Adipose tissue (tissue), 3 donors: ENCODE data around the gene KRTAP19-2. TPM values are rescaled to one million over a fixed set of nuclear protein-coding genes. Genes with fewer than 3 reads are reported as not detected.
"Not testable (repeated sequence)": the region's sequence is repeated elsewhere in the genome, so short reads cannot be mapped to it uniquely, and the experiment has no call there.

Source experiments
- H3K27ac ChIP-seq: one replicate; pipeline ENCODE4 v1.5.1; 2013; ENCODE audit warnings: low read depth, low read length
- WGBS, 3 donors: extraction: QIAGEN DNeasy Blood & Tissue Kit; methylation state at CpG; one replicate each; pipeline ENCODE4 v1.1.7; 2013; 5-methylcytosine and 5-hydroxymethylcytosine counted together
- polyA plus RNA-seq, 3 donors: library from polyadenylated mRNA; stranded (reverse); fragments of 200-250 nt; gene quantifications; one replicate each; pipeline ENCODE4 v1.2.3, GENCODE V29; 2013
- donor health status: healthy with polysubstance abuse.
- donor health status: Bipolar disorder and iron deficiency.
- donor health status: healthy.

Gene KRTAP19-2
- polyA plus RNA-seq: not detected

DNA sequence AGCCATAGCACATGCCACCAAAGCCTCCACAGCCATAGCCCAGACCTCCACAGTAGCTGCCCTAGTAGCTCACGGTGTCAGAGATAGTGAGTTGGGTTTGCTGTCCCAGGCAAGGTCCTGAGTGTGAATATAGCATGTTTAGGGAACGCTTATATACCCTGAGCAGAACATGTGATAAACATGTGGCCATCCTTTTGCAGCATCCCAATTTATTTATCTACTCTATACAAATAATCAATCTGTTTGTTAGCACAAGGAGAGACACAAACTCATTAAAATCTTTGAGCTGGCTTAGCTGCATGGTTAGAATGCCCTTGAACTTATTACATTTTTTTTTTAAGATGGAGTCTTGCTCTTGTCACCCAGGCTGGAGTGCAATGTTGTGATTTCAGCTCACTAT, at the start of gene KRTAP19-2:
Gene KRTAP19-2, minus strand, starts transcription at position 101 of the 400 bp plus-strand sequence. Its CDS starts 88 bp downstream, at position 13.
- WGBS, 3 donors: 78 to 82% (median 80%) methylated on average over 2 of the region's 2 CpGs
- no peak within 1 kb of the TSS for H3K27ac ChIP-seq

GRCh38 chr21:30518876-30519275, 31.6 kb upstream of the KRTAP19-2 start:
- 77 to 94% (median 86%) methylated on average over 1 of the region's 1 CpG for WGBS, 3 donors
- no peak overlapping the region for H3K27ac ChIP-seq

GRCh38 chr21:30515681-30516080, 28.4 kb upstream of the KRTAP19-2 start:
- 73 to 89% (median 88%) methylated on average over 1 of the region's 1 CpG for WGBS, 3 donors
- H3K27ac ChIP-seq: no peak overlapping the region

DNA sequence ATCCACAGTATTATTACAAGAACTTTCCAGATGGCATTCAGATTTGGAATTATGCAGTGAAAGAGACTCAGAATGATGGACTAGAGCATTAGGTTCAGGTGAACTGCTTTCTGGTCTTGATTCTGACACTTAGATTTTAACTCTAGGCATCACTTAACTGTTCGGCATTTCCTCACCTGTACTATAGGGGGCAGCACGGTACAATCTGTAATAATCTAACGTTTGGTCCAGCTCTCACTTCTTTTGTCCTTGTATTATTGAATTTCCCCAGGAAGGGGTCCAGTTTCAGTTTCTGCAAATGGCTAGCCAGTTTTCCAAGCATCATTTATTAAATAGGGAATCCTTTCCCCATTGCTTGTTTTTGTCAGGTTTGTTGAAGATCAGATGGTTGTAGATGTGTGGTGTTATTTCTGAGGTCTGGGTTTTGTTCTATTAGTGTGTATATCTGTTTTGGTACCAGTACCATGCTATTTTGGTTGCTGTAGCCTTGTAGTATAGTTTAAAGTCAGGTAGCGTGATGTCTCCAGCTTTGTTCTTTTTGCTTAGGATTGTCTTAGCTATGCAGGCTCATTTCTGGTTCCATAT, 18.5 kb upstream of the KRTAP19-2 start:
- WGBS, 3 donors: 22 to 29% (median 29%) methylated on average over 4 of the region's 4 CpGs

DNA sequence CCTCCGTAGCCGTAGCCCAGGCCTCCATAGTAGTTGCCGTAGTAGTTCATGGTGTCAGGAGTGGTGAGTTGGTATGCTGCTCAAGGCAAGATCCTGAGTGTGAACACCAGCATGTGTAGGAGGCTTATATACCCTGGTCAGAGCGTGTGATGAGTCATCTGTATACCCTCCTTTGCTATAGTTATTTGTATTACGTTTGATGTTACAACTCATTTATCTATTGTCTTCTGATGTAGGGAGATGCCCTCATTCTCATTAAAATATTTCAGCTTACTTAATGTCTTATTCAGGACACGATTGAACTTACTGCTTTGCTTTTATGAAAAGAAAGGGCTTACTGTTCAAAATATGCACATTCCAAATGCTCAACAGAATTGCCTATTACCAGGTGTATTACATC, 14.8 kb upstream of the KRTAP19-2 start, which contains the start of gene KRTAP19-5:
Gene KRTAP19-5, minus strand, starts transcription at position 101 of the 400 bp plus-strand sequence. Its CDS starts 51 bp downstream, at position 50.
- 71 to 85% (median 76%) methylated on average over 6 of the region's 6 CpGs for WGBS, 3 donors
- no peak within 1 kb of the TSS for H3K27ac ChIP-seq

More for the DNA sequence above, 18.5 kb upstream of the KRTAP19-2 start:
- H3K27ac ChIP-seq: not testable (repeated sequence)

DNA sequence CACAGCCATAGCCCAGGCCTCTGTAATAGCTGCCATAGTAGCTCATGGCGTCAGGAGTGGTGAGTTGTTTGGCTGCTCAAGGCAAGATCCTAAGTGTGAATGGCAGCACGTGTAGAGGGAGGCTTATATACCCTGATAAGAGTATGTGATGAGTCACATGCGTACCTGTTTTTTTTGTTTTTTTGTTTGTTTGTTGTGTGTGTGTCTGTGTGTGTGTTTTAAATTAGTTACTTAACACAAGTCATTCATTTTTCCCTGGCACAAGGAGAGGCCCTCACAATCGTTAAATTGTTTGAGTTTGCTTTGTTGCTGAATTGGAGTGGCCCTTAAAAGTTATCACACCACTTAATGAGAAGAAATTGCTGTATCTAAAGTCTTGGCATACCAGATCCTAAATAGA, 9.8 kb upstream of the KRTAP19-2 start, which contains the start of gene KRTAP19-4:
Gene KRTAP19-4, minus strand, starts transcription at position 101 of the 400 bp plus-strand sequence. Its CDS starts 55 bp downstream, at position 46.
- H3K27ac ChIP-seq: no peak within 1 kb of the TSS
- WGBS, 3 donors: 56 to 76% (median 73%) methylated on average over 4 of the region's 4 CpGs

GRCh38 chr21:30491963-30492428, 4.8 kb upstream of the KRTAP19-2 start, which contains the start of gene KRTAP19-3:
TSS of gene KRTAP19-3 (minus strand) at chr21:30492013. CDS start at chr21:30491957, 56 bp downstream.
- WGBS, 3 donors: 64 to 79% (median 74%) methylated on average over 2 of the region's 2 CpGs
- no peak within 1 kb of the TSS for H3K27ac ChIP-seq

DNA sequence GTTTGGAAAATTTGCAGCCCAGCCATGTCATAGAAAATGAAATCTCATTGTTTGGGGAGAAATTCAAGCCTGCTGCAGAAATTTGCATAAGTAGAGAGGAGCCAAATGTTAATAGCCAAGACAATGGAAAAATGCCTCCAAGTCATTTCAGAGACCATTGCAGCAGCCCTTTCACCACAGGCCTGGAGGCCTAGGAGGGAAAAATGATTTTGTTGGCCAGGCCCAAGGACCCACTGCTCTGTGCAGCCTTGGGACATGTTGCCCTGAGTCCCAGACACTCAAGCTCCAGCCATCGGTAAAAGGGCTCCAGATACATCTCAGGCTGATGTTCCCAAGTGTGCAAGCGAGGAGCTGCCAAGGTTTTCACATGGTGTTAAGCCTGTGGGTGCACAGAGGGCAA, 1.1 kb downstream of the KRTAP19-2 start:
- 64 to 70% (median 70%) methylated on average over 2 of the region's 2 CpGs for WGBS, 3 donors

GRCh38 chr21:30482130-30482529, 5.1 kb downstream of the KRTAP19-2 start:
- 60 to 80% (median 80%) methylated on average over 2 of the region's 2 CpGs for WGBS, 3 donors
- no peak overlapping the region for H3K27ac ChIP-seq

More for the DNA sequence above, 1.1 kb downstream of the KRTAP19-2 start:
- no peak overlapping the region for H3K27ac ChIP-seq

GRCh38 chr21:30480145-30480544, 7.1 kb downstream of the KRTAP19-2 start, which contains the start of gene KRTAP19-1:
TSS of gene KRTAP19-1 (minus strand) at chr21:30480367. CDS start at chr21:30480317, 50 bp downstream.
- no peak within 1 kb of the TSS for H3K27ac ChIP-seq

DNA sequence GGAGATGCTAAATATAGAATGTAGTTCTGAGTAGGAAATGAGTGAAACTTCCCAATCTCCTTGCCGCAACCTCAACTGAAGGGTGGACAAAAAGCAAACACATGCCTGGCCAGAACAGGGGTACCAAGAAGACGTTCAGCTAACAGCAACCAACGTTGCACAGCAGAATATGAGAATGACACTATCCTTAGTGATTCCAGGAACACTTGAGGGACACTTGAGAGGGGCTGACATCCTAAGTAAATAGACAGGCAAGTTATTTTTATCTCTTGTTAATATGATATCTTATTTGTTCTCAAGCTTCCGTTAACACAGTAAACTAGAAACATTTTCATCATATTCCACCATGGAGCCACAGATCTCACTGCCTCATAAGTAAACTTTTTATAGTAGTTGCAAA, 8.0 kb downstream of the KRTAP19-2 start:
- H3K27ac ChIP-seq: no peak overlapping the region
- WGBS, 3 donors: 55 to 60% (median 57%) methylated on average over 4 of the region's 4 CpGs

More at GRCh38 chr21:30480145-30480544, 7.1 kb downstream of the KRTAP19-2 start, which contains the start of gene KRTAP19-1:
- WGBS, 3 donors: 71 to 90% (median 90%) methylated on average over 7 of the region's 7 CpGs

DNA sequence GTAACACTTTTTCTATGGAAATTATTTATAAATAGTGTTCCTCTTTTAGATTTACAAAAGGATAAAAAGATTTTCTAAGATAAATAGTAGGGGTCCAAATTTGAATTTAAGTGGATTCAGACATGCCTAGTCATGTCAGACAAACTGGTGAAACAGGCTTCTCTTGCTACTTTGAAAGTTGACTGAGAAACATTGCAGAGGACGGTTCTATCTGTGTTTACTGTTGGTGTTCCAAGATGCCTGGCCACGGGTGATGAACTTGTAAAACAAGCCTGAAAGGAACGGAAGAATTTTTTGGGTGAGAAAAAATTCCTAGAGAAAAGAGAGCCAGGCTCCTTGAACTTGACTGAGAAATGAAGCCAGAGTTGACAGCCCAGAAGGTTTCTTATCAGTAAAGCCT, 9.2 kb downstream of the KRTAP19-2 start:
- no peak overlapping the region for H3K27ac ChIP-seq
- 17 to 48% (median 44%) methylated on average over 3 of the region's 3 CpGs for WGBS, 3 donors

GRCh38 chr21:30468900-30469714, 18.1 kb downstream of the KRTAP19-2 start:
- 47 to 52% (median 48%) methylated on average over 6 of the region's 6 CpGs for WGBS, 3 donors
- H3K27ac ChIP-seq: no peak overlapping the region

DNA sequence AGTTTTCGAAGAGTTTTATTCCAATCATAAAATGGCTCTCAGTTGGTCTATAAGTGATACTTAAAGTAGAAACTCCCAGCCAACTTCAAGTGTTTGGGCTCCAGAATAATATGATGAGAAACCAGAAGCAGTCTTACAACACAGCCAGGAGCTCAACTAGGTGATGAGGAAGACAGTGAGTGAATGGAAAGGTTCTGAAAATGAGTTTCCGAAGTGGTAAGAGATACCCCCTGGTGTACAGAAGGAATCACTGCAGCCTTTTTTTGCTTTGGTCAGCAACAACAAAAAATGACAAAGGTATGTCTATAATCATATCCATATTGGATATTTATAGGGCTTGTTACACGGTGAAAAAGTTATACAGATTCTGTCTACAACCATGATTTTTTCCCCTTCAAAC, 23.5 kb downstream of the KRTAP19-2 start:
- no peak overlapping the region for H3K27ac ChIP-seq
- 47 to 75% (median 58%) methylated on average over 3 of the region's 3 CpGs for WGBS, 3 donors

DNA sequence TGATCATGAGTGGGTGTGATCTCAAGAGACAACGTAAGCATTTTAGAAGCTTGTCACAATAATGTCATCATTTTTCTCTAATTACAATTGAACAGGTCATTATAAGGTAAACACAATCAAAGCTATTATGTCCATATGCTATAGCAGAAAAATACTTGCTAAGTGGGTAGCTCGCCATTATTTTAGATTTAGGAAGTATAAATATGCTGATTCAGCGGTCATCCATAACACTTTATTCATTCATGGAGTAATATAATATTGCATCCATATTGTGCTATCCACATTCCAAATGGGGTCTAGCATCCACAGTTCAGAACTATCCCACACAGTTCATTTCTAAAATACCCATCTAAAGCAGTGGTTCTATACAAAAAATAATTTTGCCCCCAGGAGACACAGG, 38.7 kb downstream of the KRTAP19-2 start:
- WGBS, 3 donors: 83 to 93% (median 90%) methylated on average over 3 of the region's 3 CpGs
- no peak overlapping the region for H3K27ac ChIP-seq

DNA sequence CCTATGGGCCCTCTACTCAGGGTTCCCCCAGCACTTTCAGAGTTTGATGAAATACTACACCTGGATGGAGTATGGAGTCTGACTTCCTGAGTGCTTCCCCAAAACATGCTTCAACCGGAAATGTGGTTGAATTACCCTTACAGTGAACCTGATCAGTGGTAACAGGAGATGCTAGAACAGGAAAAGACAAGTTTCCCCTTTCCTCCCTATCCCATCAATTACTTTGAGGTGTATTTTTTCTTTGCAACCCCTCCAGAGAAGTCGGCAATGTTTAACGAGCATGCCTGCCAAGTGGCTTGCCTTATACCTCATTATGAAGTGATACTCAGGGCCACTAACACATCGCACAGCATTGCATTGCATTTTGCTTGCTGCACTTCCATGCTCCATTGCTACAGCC, 40.2 kb downstream of the KRTAP19-2 start:
- 18 to 41% (median 36%) methylated on average over 4 of the region's 4 CpGs for WGBS, 3 donors
- H3K27ac ChIP-seq: no peak overlapping the region

- 33 to 62% (median 56%) methylated on average over 1 of the region's 1 CpG for WGBS, 3 donors
- no peak overlapping the region for H3K27ac ChIP-seq
Observed at GRCh38 chr21:30444204-30444603, 43.0 kb downstream of the KRTAP19-2 start.

- H3K27ac ChIP-seq: no peak overlapping the region
Observed at GRCh38 chr21:30443226-30443625, 44.0 kb downstream of the KRTAP19-2 start.

- H3K27ac ChIP-seq: no peak within 1 kb of the TSS
- WGBS, 3 donors: 88 to 95% (median 93%) methylated on average over 5 of the region's 5 CpGs
Observed at GRCh38 chr21:30439975-30440374, 47.3 kb downstream of the KRTAP19-2 start, which contains the start of gene KRTAP15-1. TSS of gene KRTAP15-1 (plus strand) at chr21:30440275. CDS start at chr21:30440328, 53 bp downstream.
